ENCODE data around the gene UBE3D. TPM values are rescaled to one million over a fixed set of nuclear protein-coding genes. Genes with fewer than 3 reads are reported as not detected.

Gene UBE3D
- polyA plus RNA-seq, 2 of the 4 experiments (the other 2 are of a cell fraction): 4.4 to 6.2 TPM

DNA sequence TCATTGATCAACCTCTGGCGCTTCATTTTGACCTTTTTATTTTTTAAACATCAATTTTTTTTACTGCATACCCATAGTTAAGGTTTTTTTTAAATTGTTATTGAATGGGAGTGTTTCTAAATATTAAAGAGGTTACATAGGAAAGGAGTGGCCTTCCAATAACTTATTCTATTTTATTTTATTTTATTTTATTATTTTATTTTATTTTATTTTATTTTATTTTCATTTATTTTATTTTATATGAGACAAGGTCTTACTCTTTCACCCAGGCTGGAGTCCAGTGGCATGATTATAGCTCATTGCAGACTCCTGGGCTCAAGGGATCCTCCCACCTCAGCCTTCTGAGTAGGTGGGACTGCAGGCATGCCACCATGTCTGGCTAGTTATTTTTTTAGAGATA is 32.0 kb upstream of the UBE3D start:
- Histone ChIP-seq H3K27ac (no peak overlapping the region), H3K4me2 (no peak overlapping the region), H3K4me3 (no peak overlapping the region), H3K9me3 (no peaks in the 10 kb centered on the region), H3K4me1 (no peaks in the 10 kb centered on the region)
- FAIRE-seq (no peak), DNase-seq (ENCODE audit: low read depth in 1 of 2, low spot score in 1 of 2) (no peak), ATAC-seq (no peak)
- TF ChIP-seq NPAS2 (CRISPR knock-in tag; IDR thresholded peaks at IDR 0.05; ENCODE audit: borderline replicate concordance): no peak
- TF ChIP-seq HOXA7 (CRISPR knock-in tag; IDR thresholded peaks at IDR 0.05): no peak
- no peak for TF ChIP-seq ZFP36 (IDR thresholded peaks at IDR 0.05; ENCODE audit: borderline replicate concordance, partially characterized antibody)
- TF ChIP-seq HDAC2 (IDR thresholded peaks at IDR 0.05): no peak
- no peak for TF ChIP-seq RCOR1 (IDR thresholded peaks at IDR 0.05; ENCODE audit: low read depth, low read length)
- ChIA-PET POLR2A (no interaction called here), CTCF (interaction anchor here (1.0 to 1.4 kb wide), 2 partner anchors 14 to 422 kb away, joined by 3 read pairs; no protein-coding TSS in a partner anchor)
- WGBS (ENCODE audit: missing lambda C conversion rate): 93% methylated on average over 1 of the region's 1 CpG

DNA sequence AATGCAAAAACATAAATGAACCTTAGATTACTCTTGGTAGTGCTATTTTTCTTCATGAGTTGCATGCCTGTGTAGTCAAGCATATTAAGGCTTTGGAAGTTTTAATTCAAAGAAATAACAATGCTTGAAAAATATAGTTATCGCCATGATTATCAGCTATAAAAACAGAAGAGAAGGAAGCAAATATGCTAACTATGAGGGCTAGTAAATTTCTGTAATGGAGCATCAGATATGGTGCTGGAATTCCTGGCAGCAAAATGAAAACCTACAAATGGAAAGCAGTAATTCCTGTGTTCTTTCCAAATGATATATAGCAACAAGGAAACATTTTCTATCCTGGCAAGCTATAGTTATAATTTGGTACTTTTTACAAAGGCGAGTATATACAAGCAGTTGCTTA is 31.6 kb upstream of the UBE3D start:
- Histone ChIP-seq H3K27ac (no peak overlapping the region), H3K4me3 (no peak overlapping the region), H3K4me1 (no peaks in the 10 kb centered on the region), H3K4me2 (no peak overlapping the region), H3K9me3 (no peaks in the 10 kb centered on the region)
- CTCF ChIA-PET: interaction anchor here (1.0 to 1.4 kb wide), 2 partner anchors 13 to 422 kb away, joined by 3 read pairs; no protein-coding TSS in a partner anchor
- no peak for TF ChIP-seq FOSL2 (IDR thresholded peaks at IDR 0.05)
- no peak for TF ChIP-seq FOSL2 (CRISPR knock-in tag; IDR thresholded peaks at IDR 0.05)
- TF ChIP-seq, protein P1, sequence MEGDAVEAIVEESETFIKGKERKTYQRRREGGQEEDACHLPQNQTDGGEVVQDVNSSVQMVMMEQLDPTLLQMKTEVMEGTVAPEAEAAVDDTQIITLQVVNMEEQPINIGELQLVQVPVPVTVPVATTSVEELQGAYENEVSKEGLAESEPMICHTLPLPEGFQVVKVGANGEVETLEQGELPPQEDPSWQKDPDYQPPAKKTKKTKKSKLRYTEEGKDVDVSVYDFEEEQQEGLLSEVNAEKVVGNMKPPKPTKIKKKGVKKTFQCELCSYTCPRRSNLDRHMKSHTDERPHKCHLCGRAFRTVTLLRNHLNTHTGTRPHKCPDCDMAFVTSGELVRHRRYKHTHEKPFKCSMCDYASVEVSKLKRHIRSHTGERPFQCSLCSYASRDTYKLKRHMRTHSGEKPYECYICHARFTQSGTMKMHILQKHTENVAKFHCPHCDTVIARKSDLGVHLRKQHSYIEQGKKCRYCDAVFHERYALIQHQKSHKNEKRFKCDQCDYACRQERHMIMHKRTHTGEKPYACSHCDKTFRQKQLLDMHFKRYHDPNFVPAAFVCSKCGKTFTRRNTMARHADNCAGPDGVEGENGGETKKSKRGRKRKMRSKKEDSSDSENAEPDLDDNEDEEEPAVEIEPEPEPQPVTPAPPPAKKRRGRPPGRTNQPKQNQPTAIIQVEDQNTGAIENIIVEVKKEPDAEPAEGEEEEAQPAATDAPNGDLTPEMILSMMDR (IDR thresholded peaks at IDR 0.05): no peak
- TF ChIP-seq, protein P2, sequence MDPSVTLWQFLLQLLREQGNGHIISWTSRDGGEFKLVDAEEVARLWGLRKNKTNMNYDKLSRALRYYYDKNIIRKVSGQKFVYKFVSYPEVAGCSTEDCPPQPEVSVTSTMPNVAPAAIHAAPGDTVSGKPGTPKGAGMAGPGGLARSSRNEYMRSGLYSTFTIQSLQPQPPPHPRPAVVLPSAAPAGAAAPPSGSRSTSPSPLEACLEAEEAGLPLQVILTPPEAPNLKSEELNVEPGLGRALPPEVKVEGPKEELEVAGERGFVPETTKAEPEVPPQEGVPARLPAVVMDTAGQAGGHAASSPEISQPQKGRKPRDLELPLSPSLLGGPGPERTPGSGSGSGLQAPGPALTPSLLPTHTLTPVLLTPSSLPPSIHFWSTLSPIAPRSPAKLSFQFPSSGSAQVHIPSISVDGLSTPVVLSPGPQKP (IDR thresholded peaks at IDR 0.05; ENCODE audit: low read depth, low read length): no peak
- no peak for TF ChIP-seq JUNB (IDR thresholded peaks at IDR 0.05)
- no peak for TF ChIP-seq HOXA7 (CRISPR knock-in tag; IDR thresholded peaks at IDR 0.05)
- POLR2A ChIA-PET: no interaction called here
- 93% methylated on average over 2 of the region's 2 CpGs for WGBS (ENCODE audit: missing lambda C conversion rate)
- DNase-seq (ENCODE audit: low read depth in 1 of 2, low spot score in 1 of 2): no peak
- no peak for ATAC-seq
- FAIRE-seq: no peak

DNA sequence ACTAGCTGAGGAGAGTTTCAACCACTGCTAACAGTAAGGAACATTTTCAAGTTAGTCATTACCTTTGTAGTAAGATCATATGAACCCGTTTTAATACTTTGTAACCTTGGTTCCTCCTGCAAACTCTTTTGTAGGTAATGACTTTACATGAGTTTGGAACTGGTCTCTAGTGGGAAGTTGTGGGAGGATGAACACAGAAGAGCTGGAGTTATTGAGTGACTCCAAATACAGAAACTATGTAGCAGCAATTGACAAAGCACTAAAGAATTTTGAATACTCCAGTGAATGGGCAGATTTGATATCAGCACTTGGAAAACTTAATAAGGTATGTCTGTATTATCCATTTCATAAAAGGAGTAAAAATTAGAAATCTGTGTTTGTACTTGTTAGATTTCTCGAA is 31.1 kb upstream of the UBE3D start:
- TF ChIP-seq SMC3 (IDR thresholded peaks at IDR 0.05) (no peak), TP53 (CRISPR knock-in tag; IDR thresholded peaks at IDR 0.05) (no peak)
- TF ChIP-seq, protein P1 (IDR thresholded peaks at IDR 0.05): no peak
- TF ChIP-seq, protein P3, sequence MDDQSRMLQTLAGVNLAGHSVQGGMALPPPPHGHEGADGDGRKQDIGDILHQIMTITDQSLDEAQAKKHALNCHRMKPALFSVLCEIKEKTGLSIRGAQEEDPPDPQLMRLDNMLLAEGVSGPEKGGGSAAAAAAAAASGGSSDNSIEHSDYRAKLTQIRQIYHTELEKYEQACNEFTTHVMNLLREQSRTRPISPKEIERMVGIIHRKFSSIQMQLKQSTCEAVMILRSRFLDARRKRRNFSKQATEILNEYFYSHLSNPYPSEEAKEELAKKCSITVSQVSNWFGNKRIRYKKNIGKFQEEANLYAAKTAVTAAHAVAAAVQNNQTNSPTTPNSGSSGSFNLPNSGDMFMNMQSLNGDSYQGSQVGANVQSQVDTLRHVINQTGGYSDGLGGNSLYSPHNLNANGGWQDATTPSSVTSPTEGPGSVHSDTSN (IDR thresholded peaks at IDR 0.05): no peak
- TF ChIP-seq, protein P4, sequence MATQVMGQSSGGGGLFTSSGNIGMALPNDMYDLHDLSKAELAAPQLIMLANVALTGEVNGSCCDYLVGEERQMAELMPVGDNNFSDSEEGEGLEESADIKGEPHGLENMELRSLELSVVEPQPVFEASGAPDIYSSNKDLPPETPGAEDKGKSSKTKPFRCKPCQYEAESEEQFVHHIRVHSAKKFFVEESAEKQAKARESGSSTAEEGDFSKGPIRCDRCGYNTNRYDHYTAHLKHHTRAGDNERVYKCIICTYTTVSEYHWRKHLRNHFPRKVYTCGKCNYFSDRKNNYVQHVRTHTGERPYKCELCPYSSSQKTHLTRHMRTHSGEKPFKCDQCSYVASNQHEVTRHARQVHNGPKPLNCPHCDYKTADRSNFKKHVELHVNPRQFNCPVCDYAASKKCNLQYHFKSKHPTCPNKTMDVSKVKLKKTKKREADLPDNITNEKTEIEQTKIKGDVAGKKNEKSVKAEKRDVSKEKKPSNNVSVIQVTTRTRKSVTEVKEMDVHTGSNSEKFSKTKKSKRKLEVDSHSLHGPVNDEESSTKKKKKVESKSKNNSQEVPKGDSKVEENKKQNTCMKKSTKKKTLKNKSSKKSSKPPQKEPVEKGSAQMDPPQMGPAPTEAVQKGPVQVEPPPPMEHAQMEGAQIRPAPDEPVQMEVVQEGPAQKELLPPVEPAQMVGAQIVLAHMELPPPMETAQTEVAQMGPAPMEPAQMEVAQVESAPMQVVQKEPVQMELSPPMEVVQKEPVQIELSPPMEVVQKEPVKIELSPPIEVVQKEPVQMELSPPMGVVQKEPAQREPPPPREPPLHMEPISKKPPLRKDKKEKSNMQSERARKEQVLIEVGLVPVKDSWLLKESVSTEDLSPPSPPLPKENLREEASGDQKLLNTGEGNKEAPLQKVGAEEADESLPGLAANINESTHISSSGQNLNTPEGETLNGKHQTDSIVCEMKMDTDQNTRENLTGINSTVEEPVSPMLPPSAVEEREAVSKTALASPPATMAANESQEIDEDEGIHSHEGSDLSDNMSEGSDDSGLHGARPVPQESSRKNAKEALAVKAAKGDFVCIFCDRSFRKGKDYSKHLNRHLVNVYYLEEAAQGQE (IDR thresholded peaks at IDR 0.05): no peak
- no peaks in the 10 kb centered on the region for H3K9me3 ChIP-seq
- DNase-seq (ENCODE audit: low read depth in 1 of 2, low spot score in 1 of 2) (no peak), ATAC-seq (no peak), FAIRE-seq (no peak)
- CTCF ChIA-PET: no interaction called here
- no peak overlapping the region for H3K4me3 ChIP-seq
- no peak overlapping the region for H3K4me2 ChIP-seq
- POLR2A ChIA-PET: no interaction called here
- H3K27ac ChIP-seq: no peak overlapping the region
- WGBS (ENCODE audit: missing lambda C conversion rate): 69% methylated on average over 2 of the region's 2 CpGs
- no peaks in the 10 kb centered on the region for H3K4me1 ChIP-seq

All from A549 (cell line).